GM12891 (cell line): ENCODE measurements around the gene OR2AJ1.

Experiments
- PAX5 ChIP-seq: IDR thresholded peaks from 2 replicates; pipeline ENCODE4 v1.6.1; 2011; ENCODE audit warnings: low read length, moderate library complexity, mild to moderate bottlenecking; ENCODE audit not compliant: insufficient read depth, severe bottlenecking
- POLR2A ChIP-seq: IDR thresholded peaks from 2 replicates; pipeline ENCODE4 v1.6.1; 2011; ENCODE audit warnings: low read depth, low read length, control low read depth
- POLR2AphosphoS5 ChIP-seq: IDR thresholded peaks from 2 replicates; pipeline ENCODE4 v1.6.1; 2011; ENCODE audit warnings: low read depth, low read length, control low read depth
- POU2F2 ChIP-seq: IDR thresholded peaks from 2 replicates; pipeline ENCODE4 v1.6.1; 2011; ENCODE audit warnings: low read depth, mild to moderate bottlenecking, control low read depth, low read length, moderate library complexity
- SPI1 ChIP-seq: IDR thresholded peaks from 2 replicates; pipeline ENCODE4 v1.6.1; 2011; ENCODE audit warnings: low read depth, low read length, control low read depth
- TAF1 ChIP-seq: IDR thresholded peaks from 2 replicates; pipeline ENCODE4 v1.6.1; 2011; ENCODE audit warnings: low read depth, low read length, control low read depth

GRCh38 chr1:247948558-247948957 lies 23.9 kb downstream of the OR2AJ1 start, which contains the start of gene OR2L8:
- no peak for TF ChIP-seq POLR2A
- TF ChIP-seq TAF1: no peak
- no peak for TF ChIP-seq POLR2AphosphoS5
- no peak for TF ChIP-seq SPI1
- no peak for TF ChIP-seq PAX5
- no peak for TF ChIP-seq POU2F2
